ENCODE data around the gene PPP1R9A. TPM values are rescaled to one million over a fixed set of nuclear protein-coding genes. Genes with fewer than 3 reads are reported as not detected.

PPP1R9A gene
- total RNA-seq, 1 experiment from 2014 or later: 5.9 TPM

GRCh38 chr7:95113590-95113989 lies 206.2 kb downstream of the PPP1R9A start:
- ChIA-PET POLR2A (ENCODE audit: unreplicated experiment) (no interaction called here), CTCF (no interaction called here)
- Histone ChIP-seq H3K27me3 (ENCODE audit: low read length) (no peaks in the 10 kb centered on the region), H3F3A (ENCODE audit: low read length, unreplicated experiment) (no peaks in the 10 kb centered on the region), H3K4me1 (ENCODE audit: insufficient read depth, low read length) (peaks cover 10% of the 10 kb centered on the region), H3K4me2 (ENCODE audit: low read length) (no peak overlapping the region), H3K4me3 (ENCODE audit: low read length) (no peak overlapping the region), H3K9me2 (replicated peaks; ENCODE audit: low read length) (no peaks in the 10 kb centered on the region), H3K9ac (ENCODE audit: low read length) (no peak overlapping the region), H4K20me1 (ENCODE audit: low read length) (no peaks in the 10 kb centered on the region), H3K36me3 (ENCODE audit: low read depth, low read length) (no peaks in the 10 kb centered on the region), H3K27ac (ENCODE audit: low read length) (no peak overlapping the region), H3K79me2 (ENCODE audit: low read length) (no peaks in the 10 kb centered on the region), H3K9me3 (ENCODE audit: low read length) (no peaks in the 10 kb centered on the region), H2AFZ (ENCODE audit: low read length) (no peak overlapping the region)
- TF ChIP-seq EZH2 (IDR thresholded peaks at IDR 0.05; ENCODE audit: low read length, unreplicated experiment): no peak
- TF ChIP-seq EZH2phosphoT487 (IDR thresholded peaks at IDR 0.05; ENCODE audit: borderline replicate concordance, low read length): no peak
- no peak for TF ChIP-seq CTCF (conservative IDR thresholded peaks at IDR 0.05; ENCODE audit: low read depth, low read length)
- no TSS peak for BruUV-seq (replicated peaks)
- intact Hi-C loops (cut with micrococcal nuclease): no loop called here
- ATAC-seq: no peak
- no peak for DNase-seq

- Histone ChIP-seq H3F3A (ENCODE audit: low read length, unreplicated experiment) (peaks cover 5% of the 10 kb centered on the region), H3K27ac (ENCODE audit: low read length) (no peak overlapping the region), H3K36me3 (ENCODE audit: low read depth, low read length) (no peaks in the 10 kb centered on the region), H3K4me1 (ENCODE audit: insufficient read depth, low read length) (peaks cover 13% of the 10 kb centered on the region), H4K20me1 (ENCODE audit: low read length) (no peaks in the 10 kb centered on the region), H2AFZ (ENCODE audit: low read length) (no peak overlapping the region), H3K4me2 (ENCODE audit: low read length) (no peak overlapping the region), H3K4me3 (ENCODE audit: low read length) (no peak overlapping the region), H3K27me3 (ENCODE audit: low read length) (no peaks in the 10 kb centered on the region), H3K9me3 (ENCODE audit: low read length) (no peaks in the 10 kb centered on the region), H3K79me2 (ENCODE audit: low read length) (no peaks in the 10 kb centered on the region), H3K9me2 (replicated peaks; ENCODE audit: low read length) (no peaks in the 10 kb centered on the region), H3K9ac (ENCODE audit: low read length) (no peak overlapping the region)
- ATAC-seq (no peak), DNase-seq (no peak)
- TF ChIP-seq EZH2 (IDR thresholded peaks at IDR 0.05; ENCODE audit: low read length, unreplicated experiment) (no peak), EZH2phosphoT487 (IDR thresholded peaks at IDR 0.05; ENCODE audit: borderline replicate concordance, low read length) (no peak), CTCF (conservative IDR thresholded peaks at IDR 0.05; ENCODE audit: low read depth, low read length) (no peak)
- intact Hi-C loops (cut with micrococcal nuclease): no loop called here
- BruUV-seq (replicated peaks): no TSS peak
- POLR2A ChIA-PET (ENCODE audit: unreplicated experiment): no interaction called here
- CTCF ChIA-PET: no interaction called here
These were observed 218.8 kb downstream of the PPP1R9A start for GRCh38 chr7:95126053-95126709.

- Histone ChIP-seq H3K4me2 (ENCODE audit: low read length) (no peak overlapping the region), H3K79me2 (ENCODE audit: low read length) (no peaks in the 10 kb centered on the region), H3K27me3 (ENCODE audit: low read length) (no peaks in the 10 kb centered on the region), H2AFZ (ENCODE audit: low read length) (no peak overlapping the region), H3K27ac (ENCODE audit: low read length) (no peak overlapping the region), H3K4me1 (ENCODE audit: insufficient read depth, low read length) (no peaks in the 10 kb centered on the region), H3K9ac (ENCODE audit: low read length) (no peak overlapping the region), H3K9me2 (replicated peaks; ENCODE audit: low read length) (no peaks in the 10 kb centered on the region), H4K20me1 (ENCODE audit: low read length) (no peaks in the 10 kb centered on the region), H3K4me3 (ENCODE audit: low read length) (no peak overlapping the region), H3F3A (ENCODE audit: low read length, unreplicated experiment) (no peaks in the 10 kb centered on the region), H3K36me3 (ENCODE audit: low read depth, low read length) (no peaks in the 10 kb centered on the region), H3K9me3 (ENCODE audit: low read length) (no peaks in the 10 kb centered on the region)
- ChIA-PET POLR2A (ENCODE audit: unreplicated experiment) (no interaction called here), CTCF (no interaction called here)
- BruUV-seq (replicated peaks): no TSS peak
- no peak for DNase-seq
- intact Hi-C loops (cut with micrococcal nuclease): no loop called here
- no peak for ATAC-seq
- no peak for TF ChIP-seq EZH2 (IDR thresholded peaks at IDR 0.05; ENCODE audit: low read length, unreplicated experiment)
- no peak for TF ChIP-seq CTCF (conservative IDR thresholded peaks at IDR 0.05; ENCODE audit: low read depth, low read length)
- no peak for TF ChIP-seq EZH2phosphoT487 (IDR thresholded peaks at IDR 0.05; ENCODE audit: borderline replicate concordance, low read length)
These were observed 225.1 kb downstream of the PPP1R9A start for GRCh38 chr7:95132500-95132899.

Measured in PC-3 (cell line).